Astrocyte (in vitro differentiated cells and primary cell): Measurements from ENCODE around the gene PCNX4.

Experiments used
- CTCF ChIP-seq: IDR thresholded peaks from 2 replicates; pipeline ENCODE4 v1.5.1; 2011; ENCODE audit warnings: low read depth, mild to moderate bottlenecking, inconsistent platforms, low read length, moderate library complexity; ENCODE audit not compliant: insufficient read depth
- EZH2 ChIP-seq: IDR thresholded peaks from 2 replicates; pipeline ENCODE4 v1.6.1; 2012; ENCODE audit warnings: mild to moderate bottlenecking, low read length, inconsistent platforms; ENCODE audit not compliant: insufficient read depth

- TF ChIP-seq CTCF, result no peak
- no peak for TF ChIP-seq EZH2
These were observed 72.0 kb downstream of the PCNX4 start for GRCh38 chr14:60163693-60164092.
